HepG2 (cell line): ENCODE results near the gene PRAMEF8. TPM values are rescaled to one million over a fixed set of nuclear protein-coding genes. Genes with fewer than 3 reads are reported as not detected.

Experiments
- polyA plus RNA-seq, 8 experiments: library from polyadenylated mRNA; depleted of rRNA in 3 of 8; stranded (reverse) in 7 of 8; unstranded in 1 of 8; fragments of >200 nt; fragmentation: Illumina TruSeq in 4 of 8; extraction: Trizol in 4 of 8; gene quantifications; 2 replicates each; pipeline versions ENCODE4 v1.2.1 to v1.2.3, GENCODE V29; 2011 to 2016; ENCODE audit warnings: low read depth in 4 of 8, missing spikeins in 1 of 8, mixed read lengths in 1 of 8; ENCODE audit not compliant: insufficient read depth in 1 of 8
- small RNA-seq, 3 experiments: library from RNA; depleted of rRNA; stranded (forward); fragments of <200 nt; gene quantifications; one replicate each; pipeline ENCODE3, GENCODE V24; 2012; ENCODE audit warnings: low read depth in 2 of 3, low replicate concordance in 1 of 3; ENCODE audit not compliant: insufficient read length in 3 of 3, insufficient read depth in 2 of 3
- total RNA-seq, 5 experiments: library from RNA; depleted of rRNA; stranded (reverse); fragments of >200 nt; fragmentation: Illumina TruSeq; extraction: Trizol; gene quantifications; 2 replicates each; pipeline ENCODE4 v1.2.3, GENCODE V29; 2016; ENCODE audit warnings: low read depth in 1 of 5

The PRAMEF8 gene
- total and polyA plus RNA-seq, 2 of the 13 experiments (the other 11 are each of a cell fraction or from before 2014, with no cell fraction given) = not detected

Small RNA genes lying within 50 kb of the gene (small RNA-seq; reads per million reads assigned to genes)
- gene RNU6-771P = 0 reads per million in 3 experiments

Other genes starting within 250 kb of the PRAMEF8 start
- gene PRAMEF27, start 228.6 kb downstream of the PRAMEF8 start, total RNA-seq (2016; rRNA removed; fragmentation: Illumina TruSeq; extraction: Trizol) = not detected in 2 replicates
- not detected in 2 replicates for gene PRAMEF27, start 228.6 kb downstream of the PRAMEF8 start, polyA plus RNA-seq (2011; rRNA removed)
- not detected in 2 replicates for gene HNRNPCL3, start 224.4 kb downstream of the PRAMEF8 start, total RNA-seq (2016; rRNA removed; fragmentation: Illumina TruSeq; extraction: Trizol)
- gene HNRNPCL3, start 224.4 kb downstream of the PRAMEF8 start, polyA plus RNA-seq (2011; rRNA removed) = not detected in 2 replicates
- not detected in 2 replicates for gene PRAMEF25, start 214.4 kb downstream of the PRAMEF8 start, total RNA-seq (2016; rRNA removed; fragmentation: Illumina TruSeq; extraction: Trizol)
- gene PRAMEF25, start 214.4 kb downstream of the PRAMEF8 start, polyA plus RNA-seq (2011; rRNA removed) = not detected in 2 replicates
- gene HNRNPCL2, start 168.3 kb downstream of the PRAMEF8 start, total RNA-seq (2016; rRNA removed; fragmentation: Illumina TruSeq; extraction: Trizol) = not detected in 2 replicates
- gene HNRNPCL2, start 168.3 kb downstream of the PRAMEF8 start, polyA plus RNA-seq (2011; rRNA removed) = not detected in 2 replicates
- gene PRAMEF26, start 129.1 kb downstream of the PRAMEF8 start, total RNA-seq (2016; rRNA removed; fragmentation: Illumina TruSeq; extraction: Trizol) = not detected in 2 replicates
- not detected in 2 replicates for gene PRAMEF26, start 129.1 kb downstream of the PRAMEF8 start, polyA plus RNA-seq (2011; rRNA removed)
- not detected in 2 replicates for gene HNRNPCL4, start 119.5 kb downstream of the PRAMEF8 start, total RNA-seq (2016; rRNA removed; fragmentation: Illumina TruSeq; extraction: Trizol)
- not detected in 2 replicates for gene HNRNPCL4, start 119.5 kb downstream of the PRAMEF8 start, polyA plus RNA-seq (2011; rRNA removed)
- not detected in 2 replicates for gene PRAMEF9, start 113.3 kb downstream of the PRAMEF8 start, total RNA-seq (2016; rRNA removed; fragmentation: Illumina TruSeq; extraction: Trizol)
- gene PRAMEF9, start 113.3 kb downstream of the PRAMEF8 start, polyA plus RNA-seq (2011; rRNA removed) = not detected in 2 replicates
- gene PRAMEF13, start 83.7 kb downstream of the PRAMEF8 start, total RNA-seq (2016; rRNA removed; fragmentation: Illumina TruSeq; extraction: Trizol) = not detected in 2 replicates
- not detected in 2 replicates for gene PRAMEF13, start 83.7 kb downstream of the PRAMEF8 start, polyA plus RNA-seq (2011; rRNA removed)
- not detected in 2 replicates for gene PRAMEF18, start 59.0 kb downstream of the PRAMEF8 start, total RNA-seq (2016; rRNA removed; fragmentation: Illumina TruSeq; extraction: Trizol)
- not detected in 2 replicates for gene PRAMEF18, start 59.0 kb downstream of the PRAMEF8 start, polyA plus RNA-seq (2011; rRNA removed)
- not detected in 2 replicates for gene PRAMEF5, start 30.9 kb downstream of the PRAMEF8 start, total RNA-seq (2016; rRNA removed; fragmentation: Illumina TruSeq; extraction: Trizol)
- gene PRAMEF5, start 30.9 kb downstream of the PRAMEF8 start, polyA plus RNA-seq (2011; rRNA removed) = not detected in 2 replicates
- not detected in 2 replicates for gene PRAMEF33, start 18.4 kb upstream of the PRAMEF8 start, total RNA-seq (2016; rRNA removed; fragmentation: Illumina TruSeq; extraction: Trizol)
- gene PRAMEF33, start 18.4 kb upstream of the PRAMEF8 start, polyA plus RNA-seq (2011; rRNA removed) = not detected in 2 replicates
- gene PRAMEF15, start 30.4 kb upstream of the PRAMEF8 start, total RNA-seq (2016; rRNA removed; fragmentation: Illumina TruSeq; extraction: Trizol) = not detected in 2 replicates
- not detected in 2 replicates for gene PRAMEF15, start 30.4 kb upstream of the PRAMEF8 start, polyA plus RNA-seq (2011; rRNA removed)
- gene PRAMEF14, start 62.0 kb upstream of the PRAMEF8 start, total RNA-seq (2016; rRNA removed; fragmentation: Illumina TruSeq; extraction: Trizol) = not detected in 2 replicates
- not detected in 2 replicates for gene PRAMEF14, start 62.0 kb upstream of the PRAMEF8 start, polyA plus RNA-seq (2011; rRNA removed)
- gene PRAMEF19, start 86.8 kb upstream of the PRAMEF8 start, total RNA-seq (2016; rRNA removed; fragmentation: Illumina TruSeq; extraction: Trizol) = not detected in 2 replicates
- not detected in 2 replicates for gene PRAMEF19, start 86.8 kb upstream of the PRAMEF8 start, polyA plus RNA-seq (2011; rRNA removed)
- not detected in 2 replicates for gene PRAMEF17, start 104.5 kb upstream of the PRAMEF8 start, total RNA-seq (2016; rRNA removed; fragmentation: Illumina TruSeq; extraction: Trizol)
- gene PRAMEF17, start 104.5 kb upstream of the PRAMEF8 start, polyA plus RNA-seq (2011; rRNA removed) = not detected in 2 replicates
- gene PRAMEF20, start 125.3 kb upstream of the PRAMEF8 start, total RNA-seq (2016; rRNA removed; fragmentation: Illumina TruSeq; extraction: Trizol) = not detected in 2 replicates
- not detected in 2 replicates for gene PRAMEF20, start 125.3 kb upstream of the PRAMEF8 start, polyA plus RNA-seq (2011; rRNA removed)
- gene LRRC38, start 228.9 kb upstream of the PRAMEF8 start, total RNA-seq (2016; rRNA removed; fragmentation: Illumina TruSeq; extraction: Trizol) = not detected in 2 replicates
- gene LRRC38, start 228.9 kb upstream of the PRAMEF8 start, polyA plus RNA-seq (2011; rRNA removed) = not detected in 2 replicates